ENCODE measurements around the gene ARID1B. TPM values are rescaled to one million over a fixed set of nuclear protein-coding genes. Genes with fewer than 3 reads are reported as not detected.

The ARID1B gene
- total and polyA plus RNA-seq, 9 of the 15 experiments (the other 6 are each of a cell fraction or from before 2014, with no cell fraction given): 12.5 to 50.5 (median 25.8) TPM

DNA sequence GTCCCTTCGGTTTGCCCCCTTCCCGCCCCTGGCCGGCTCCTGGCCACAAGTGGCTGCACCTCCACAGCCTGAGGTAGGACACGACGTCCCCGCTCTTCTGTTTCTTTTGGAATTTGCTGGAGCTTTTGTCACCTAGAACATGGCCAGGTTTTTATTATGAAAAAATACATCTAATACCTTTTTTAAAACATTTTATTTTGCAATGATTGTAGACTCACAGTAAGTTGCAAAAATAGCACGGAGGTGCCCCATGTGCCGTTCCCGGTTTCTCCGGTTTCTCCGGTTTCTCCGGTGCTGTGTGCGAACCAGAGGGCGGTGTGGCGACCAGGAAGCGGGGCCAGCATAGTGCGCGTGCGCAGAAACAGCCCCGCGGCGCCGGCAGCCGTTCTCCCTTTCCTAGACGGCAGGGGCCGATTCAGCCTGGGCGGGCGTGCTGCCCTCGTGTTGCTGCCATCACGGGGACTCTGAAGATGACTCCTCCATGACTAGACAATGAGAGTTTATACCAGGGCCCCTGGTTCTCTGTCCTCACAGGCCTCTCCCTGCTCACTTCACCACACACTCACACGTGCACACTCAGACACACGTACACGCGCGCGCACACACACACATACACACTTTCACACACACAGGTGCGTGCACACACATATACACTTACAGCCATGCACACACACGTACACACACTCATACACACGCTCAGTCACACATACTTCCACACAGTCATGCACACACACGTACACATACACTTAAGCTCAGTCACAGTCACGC, 444.1 kb downstream of the ARID1B start (continued):
- TF ChIP-seq, protein P1, sequence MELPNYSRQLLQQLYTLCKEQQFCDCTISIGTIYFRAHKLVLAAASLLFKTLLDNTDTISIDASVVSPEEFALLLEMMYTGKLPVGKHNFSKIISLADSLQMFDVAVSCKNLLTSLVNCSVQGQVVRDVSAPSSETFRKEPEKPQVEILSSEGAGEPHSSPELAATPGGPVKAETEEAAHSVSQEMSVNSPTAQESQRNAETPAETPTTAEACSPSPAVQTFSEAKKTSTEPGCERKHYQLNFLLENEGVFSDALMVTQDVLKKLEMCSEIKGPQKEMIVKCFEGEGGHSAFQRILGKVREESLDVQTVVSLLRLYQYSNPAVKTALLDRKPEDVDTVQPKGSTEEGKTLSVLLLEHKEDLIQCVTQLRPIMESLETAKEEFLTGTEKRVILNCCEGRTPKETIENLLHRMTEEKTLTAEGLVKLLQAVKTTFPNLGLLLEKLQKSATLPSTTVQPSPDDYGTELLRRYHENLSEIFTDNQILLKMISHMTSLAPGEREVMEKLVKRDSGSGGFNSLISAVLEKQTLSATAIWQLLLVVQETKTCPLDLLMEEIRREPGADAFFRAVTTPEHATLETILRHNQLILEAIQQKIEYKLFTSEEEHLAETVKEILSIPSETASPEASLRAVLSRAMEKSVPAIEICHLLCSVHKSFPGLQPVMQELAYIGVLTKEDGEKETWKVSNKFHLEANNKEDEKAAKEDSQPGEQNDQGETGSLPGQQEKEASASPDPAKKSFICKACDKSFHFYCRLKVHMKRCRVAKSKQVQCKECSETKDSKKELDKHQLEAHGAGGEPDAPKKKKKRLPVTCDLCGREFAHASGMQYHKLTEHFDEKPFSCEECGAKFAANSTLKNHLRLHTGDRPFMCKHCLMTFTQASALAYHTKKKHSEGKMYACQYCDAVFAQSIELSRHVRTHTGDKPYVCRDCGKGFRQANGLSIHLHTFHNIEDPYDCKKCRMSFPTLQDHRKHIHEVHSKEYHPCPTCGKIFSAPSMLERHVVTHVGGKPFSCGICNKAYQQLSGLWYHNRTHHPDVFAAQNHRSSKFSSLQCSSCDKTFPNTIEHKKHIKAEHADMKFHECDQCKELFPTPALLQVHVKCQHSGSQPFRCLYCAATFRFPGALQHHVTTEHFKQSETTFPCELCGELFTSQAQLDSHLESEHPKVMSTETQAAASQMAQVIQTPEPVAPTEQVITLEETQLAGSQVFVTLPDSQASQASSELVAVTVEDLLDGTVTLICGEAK (IDR thresholded peaks at IDR 0.05): peak; percentile 37
- TF ChIP-seq, protein P1 (CRISPR knock-in tag; IDR thresholded peaks at IDR 0.05): no peak
- TF ChIP-seq ZNF76 (CRISPR knock-in tag; IDR thresholded peaks at IDR 0.05; ENCODE audit: borderline replicate concordance) (no peak), ZNF384 (IDR thresholded peaks at IDR 0.05; ENCODE audit: low read depth, low read length) (no peak), ZNF561 (CRISPR knock-in tag; conservative IDR thresholded peaks at IDR 0.05) (no peak), EGR1 (conservative IDR thresholded peaks at IDR 0.05) (no peak), PHB2 (IDR thresholded peaks at IDR 0.05; ENCODE audit: low read depth) (peak; percentile 70), EP300 (IDR thresholded peaks at IDR 0.05; ENCODE audit: low read length) (no peak), TOE1 (IDR thresholded peaks at IDR 0.05; ENCODE audit: borderline replicate concordance) (peak; percentile 87), TOE1 (CRISPR knock-in tag; IDR thresholded peaks at IDR 0.05; ENCODE audit: borderline replicate concordance, low read depth) (no peak)
- TF ChIP-seq, protein P2, sequence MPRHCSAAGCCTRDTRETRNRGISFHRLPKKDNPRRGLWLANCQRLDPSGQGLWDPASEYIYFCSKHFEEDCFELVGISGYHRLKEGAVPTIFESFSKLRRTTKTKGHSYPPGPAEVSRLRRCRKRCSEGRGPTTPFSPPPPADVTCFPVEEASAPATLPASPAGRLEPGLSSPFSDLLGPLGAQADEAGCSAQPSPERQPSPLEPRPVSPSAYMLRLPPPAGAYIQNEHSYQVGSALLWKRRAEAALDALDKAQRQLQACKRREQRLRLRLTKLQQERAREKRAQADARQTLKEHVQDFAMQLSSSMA (CRISPR knock-in tag; IDR thresholded peaks at IDR 0.05): no peak
